ENCODE measurements around the gene PCDHGA4.

PCDHGA4 gene

GRCh38 chr5:141402553-141403243 is 47.9 kb downstream of the PCDHGA4 start, which contains the start of gene PCDHGA9:
Gene PCDHGA9 (plus strand): TSS chr5:141402778. CDS start chr5:141402953, 175 bp downstream.
- Histone ChIP-seq H4K5ac (ENCODE audit: low read length) (no peak within 1 kb of the TSS), H2AK5ac (ENCODE audit: low read length) (no peak within 1 kb of the TSS), H3K9ac (ENCODE audit: low read length) (no peak within 1 kb of the TSS), H2BK5ac (ENCODE audit: low read length) (no peak within 1 kb of the TSS), H3K36me3 (ENCODE audit: control insufficient read depth, insufficient read depth, low read length) (no peaks in the 10 kb centered on the region), H3K4ac (ENCODE audit: low read depth, low read length) (no peak within 1 kb of the TSS), H3K27ac (ENCODE audit: low read depth, low read length) (no peak within 1 kb of the TSS), H3K4me2 (ENCODE audit: low read length) (no peak within 1 kb of the TSS), H4K8ac (ENCODE audit: low read depth, low read length) (no peak within 1 kb of the TSS), H3K18ac (ENCODE audit: low read length) (no peak within 1 kb of the TSS), H3K56ac (ENCODE audit: low read length) (no peak within 1 kb of the TSS), H3K4me1 (ENCODE audit: control insufficient read depth, low read depth, low read length) (no peaks in the 10 kb centered on the region), H2BK120ac (ENCODE audit: low read depth, low read length) (no peak within 1 kb of the TSS), H2BK15ac (replicated peaks; ENCODE audit: low read depth) (no peak within 1 kb of the TSS), H3K79me2 (ENCODE audit: control insufficient read depth, insufficient read depth, low read length) (no peaks in the 10 kb centered on the region), H3K27me3 (ENCODE audit: insufficient read depth, low read length, poor library complexity) (no peaks in the 10 kb centered on the region), H3K4me3 (ENCODE audit: low read length) (no peak within 1 kb of the TSS), H3K23ac (ENCODE audit: low read length) (no peak within 1 kb of the TSS), H3K79me1 (ENCODE audit: low read length) (no peaks in the 10 kb centered on the region)
- WGBS (ENCODE audit: extremely low coverage, insufficient coverage, low lambda C conversion rate): no CpG with 5 or more reads among the region's 27 CpGs
- DNase-seq: no peak

GRCh38 chr5:141403387-141403786 is 48.6 kb downstream of the PCDHGA4 start:
- Histone ChIP-seq H3K9ac (ENCODE audit: low read length) (no peak overlapping the region), H3K27ac (ENCODE audit: low read depth, low read length) (no peak overlapping the region), H4K5ac (ENCODE audit: low read length) (no peak overlapping the region), H3K4me3 (ENCODE audit: low read length) (no peak overlapping the region), H3K4me1 (ENCODE audit: control insufficient read depth, low read depth, low read length) (no peaks in the 10 kb centered on the region), H3K4me2 (ENCODE audit: low read length) (no peak overlapping the region), H2BK120ac (ENCODE audit: low read depth, low read length) (no peak overlapping the region), H3K79me1 (ENCODE audit: low read length) (no peaks in the 10 kb centered on the region), H3K18ac (ENCODE audit: low read length) (no peak overlapping the region), H3K36me3 (ENCODE audit: control insufficient read depth, insufficient read depth, low read length) (no peaks in the 10 kb centered on the region), H3K56ac (ENCODE audit: low read length) (no peak overlapping the region), H3K79me2 (ENCODE audit: control insufficient read depth, insufficient read depth, low read length) (no peaks in the 10 kb centered on the region), H3K23ac (ENCODE audit: low read length) (no peak overlapping the region), H2BK5ac (ENCODE audit: low read length) (no peak overlapping the region), H3K4ac (ENCODE audit: low read depth, low read length) (no peak overlapping the region), H2AK5ac (ENCODE audit: low read length) (no peak overlapping the region), H4K8ac (ENCODE audit: low read depth, low read length) (no peak overlapping the region), H2BK15ac (replicated peaks; ENCODE audit: low read depth) (no peak overlapping the region), H3K27me3 (ENCODE audit: insufficient read depth, low read length, poor library complexity) (no peaks in the 10 kb centered on the region)
- DNase-seq: no peak
- no CpG with 5 or more reads among the region's 22 CpGs for WGBS (ENCODE audit: extremely low coverage, insufficient coverage, low lambda C conversion rate)

Measured in mesendoderm (in vitro differentiated cells).